HepG2 (cell line): Measurements from ENCODE around the gene CAMTA2. TPM values are rescaled to one million over a fixed set of nuclear protein-coding genes. Genes with fewer than 3 reads are reported as not detected.

Experiments used
- DMTF1 ChIP-seq: sonication (generic); formaldehyde crosslinking; IDR thresholded peaks from 2 replicates; pipeline ENCODE4 v1.4.0; 2020; ENCODE audit warnings: mild to moderate bottlenecking, missing genetic modification reagents
- DZIP1 ChIP-seq: sonication (generic); formaldehyde crosslinking; IDR thresholded peaks from 2 replicates; pipeline ENCODE4 v1.5.0; 2020; ENCODE audit warnings: mild to moderate bottlenecking, missing genetic modification reagents
- FOXC1 ChIP-seq: sonication (generic); formaldehyde crosslinking; IDR thresholded peaks from 2 replicates; pipeline ENCODE4 v1.8.0; 2022; ENCODE audit warnings: mild to moderate bottlenecking, missing genetic modification reagents, borderline replicate concordance
- GABPB1 ChIP-seq: IDR thresholded peaks from 2 replicates; pipeline ENCODE4 v1.6.1; 2016; ENCODE audit warnings: mild to moderate bottlenecking, missing genetic modification reagents, moderate library complexity, missing compliant biosample characterization
- HOXA3 ChIP-seq: sonication (generic); formaldehyde crosslinking; IDR thresholded peaks from 2 replicates; pipeline ENCODE4 v1.5.0; 2020; ENCODE audit warnings: missing genetic modification reagents
- IKZF4 ChIP-seq: sonication (generic); formaldehyde crosslinking; IDR thresholded peaks from 2 replicates; pipeline ENCODE4 v1.5.1; 2020; ENCODE audit warnings: borderline replicate concordance, mild to moderate bottlenecking, low read depth, missing genetic modification reagents; ENCODE audit errors: not compliant biosample characterization
- IRF2 ChIP-seq: IDR thresholded peaks from 2 replicates; pipeline ENCODE4 v1.6.1; 2018; ENCODE audit warnings: missing genetic modification reagents, missing compliant biosample characterization
- KDM2A ChIP-seq: sonication (generic); formaldehyde crosslinking; IDR thresholded peaks from 2 replicates; pipeline ENCODE4 v1.4.0; 2020; ENCODE audit warnings: low read depth, missing genetic modification reagents, borderline replicate concordance
- MED1 ChIP-seq: sonication (generic); formaldehyde crosslinking; IDR thresholded peaks from 2 replicates; pipeline ENCODE4 v1.4.0; 2020; ENCODE audit warnings: missing genetic modification reagents
- NFE2L1 ChIP-seq: sonication (generic); formaldehyde crosslinking; IDR thresholded peaks from 2 replicates; pipeline ENCODE4 v1.4.0; 2020; ENCODE audit warnings: missing genetic modification reagents, mild to moderate bottlenecking, borderline replicate concordance
- SALL1 ChIP-seq: sonication (generic); formaldehyde crosslinking; IDR thresholded peaks from 2 replicates; pipeline ENCODE4 v1.8.0; 2022; ENCODE audit warnings: mild to moderate bottlenecking, missing genetic modification reagents
- SMC3 ChIP-seq: IDR thresholded peaks from 2 replicates; pipeline ENCODE4 v1.6.1; 2011; ENCODE audit warnings: low read length, improper control_type of control experiment
- TBP ChIP-seq: sonication (generic); formaldehyde crosslinking; IDR thresholded peaks from 2 replicates; pipeline ENCODE4 v1.5.0; 2020; ENCODE audit warnings: missing genetic modification reagents
- THAP11 ChIP-seq: IDR thresholded peaks from 2 replicates; pipeline ENCODE4 v1.6.1; 2016; ENCODE audit warnings: missing biosample characterization, missing genetic modification reagents
- TOPORS ChIP-seq: sonication (generic); formaldehyde crosslinking; IDR thresholded peaks from 2 replicates; pipeline ENCODE4 v1.8.0; 2023; ENCODE audit warnings: mild to moderate bottlenecking, missing genetic modification reagents
- ZNF124 ChIP-seq: sonication (generic); formaldehyde crosslinking; IDR thresholded peaks from 2 replicates; pipeline ENCODE4 v1.4.0; 2020; ENCODE audit warnings: missing genetic modification reagents
- ZNF331 ChIP-seq: sonication (generic); formaldehyde crosslinking; IDR thresholded peaks from 2 replicates; pipeline ENCODE4 v1.4.0; 2020; ENCODE audit warnings: missing genetic modification reagents
- ZSCAN12 ChIP-seq: sonication (generic); formaldehyde crosslinking; IDR thresholded peaks from 2 replicates; pipeline ENCODE4 v1.9.0; 2021; ENCODE audit warnings: mild to moderate bottlenecking, missing genetic modification reagents
- polyA plus RNA-seq, 8 experiments: library from polyadenylated mRNA; depleted of rRNA in 3 of 8; stranded (reverse) in 7 of 8; unstranded in 1 of 8; fragments of >200 nt; fragmentation: Illumina TruSeq in 4 of 8; extraction: Trizol in 4 of 8; gene quantifications; 2 replicates each; pipeline versions ENCODE4 v1.2.1 to v1.2.3, GENCODE V29; 2011 to 2016; ENCODE audit warnings: low read depth in 4 of 8, missing spikeins in 1 of 8, mixed read lengths in 1 of 8; ENCODE audit not compliant: insufficient read depth in 1 of 8
- total RNA-seq, 5 experiments: library from RNA; depleted of rRNA; stranded (reverse); fragments of >200 nt; fragmentation: Illumina TruSeq; extraction: Trizol; gene quantifications; 2 replicates each; pipeline ENCODE4 v1.2.3, GENCODE V29; 2016; ENCODE audit warnings: low read depth in 1 of 5
- TF ChIP-seq, protein P1 (sequence below): sonication (generic); formaldehyde crosslinking; IDR thresholded peaks from 2 replicates; pipeline ENCODE4 v1.8.0; 2022; ENCODE audit warnings: mild to moderate bottlenecking, missing genetic modification reagents, borderline replicate concordance
- TF ChIP-seq, protein P2 (sequence below): sonication (generic); formaldehyde crosslinking; IDR thresholded peaks from 2 replicates; pipeline ENCODE4 v1.5.0; 2020; ENCODE audit warnings: missing genetic modification reagents
- TF ChIP-seq, protein P3 (sequence below): sonication (generic); formaldehyde crosslinking; IDR thresholded peaks from 2 replicates; pipeline ENCODE4 v1.5.1; 2020; ENCODE audit warnings: missing genetic modification reagents, mild to moderate bottlenecking, borderline replicate concordance

The CAMTA2 gene
- total and polyA plus RNA-seq, 2 of the 13 experiments (the other 11 are each of a cell fraction or from before 2014, with no cell fraction given): 4.1 to 7.1 TPM

DNA sequence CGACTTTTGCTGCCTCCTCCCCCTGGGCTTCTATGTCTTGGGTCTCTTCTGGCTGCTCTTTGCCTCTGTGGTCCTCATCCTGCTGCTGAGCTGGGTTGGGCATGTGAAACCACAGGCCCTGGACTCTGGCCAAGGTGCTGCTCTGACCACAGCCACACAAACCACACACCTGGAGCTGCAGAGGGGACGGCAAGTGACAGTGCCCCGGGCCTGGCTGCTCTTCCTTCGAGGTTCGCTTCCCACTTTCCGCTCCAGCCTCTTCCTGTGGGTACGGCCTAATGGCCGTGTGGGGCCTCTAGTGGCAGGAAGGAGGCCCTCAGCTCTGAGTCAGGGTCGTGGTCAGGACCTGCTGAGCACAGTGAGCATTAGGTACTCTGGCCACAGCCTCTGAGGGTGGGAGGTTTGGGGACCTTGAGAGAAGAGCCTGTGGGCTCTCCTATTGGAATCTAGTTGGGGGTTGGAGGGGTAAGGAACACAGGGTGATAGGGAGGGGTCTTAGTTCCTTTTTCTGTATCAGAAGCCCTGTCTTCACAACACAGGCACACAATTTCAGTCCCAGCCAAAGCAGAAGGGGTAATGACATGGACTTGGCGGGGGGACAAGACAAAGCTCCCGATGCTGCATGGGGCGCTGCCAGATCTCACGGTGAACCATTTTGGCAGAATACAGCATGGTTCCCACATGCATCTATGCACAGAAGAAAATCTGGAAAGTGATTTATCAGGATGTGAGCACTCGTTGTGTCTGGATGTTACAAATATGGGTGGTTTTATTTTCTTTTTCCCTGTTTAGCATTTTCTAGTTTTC is 53.1 kb downstream of the CAMTA2 start (continued):
- TF ChIP-seq GABPB1 (peak; percentile 44), KDM2A (CRISPR knock-in tag) (peak; percentile 84), FOXC1 (no peak), IRF2 (CRISPR knock-in tag) (peak; percentile 51; the same call in 1 of the 2 replicates), THAP11 (CRISPR knock-in tag) (peak; percentile 50), SMC3 (peak; percentile 32), IKZF4 (CRISPR knock-in tag) (no peak), HOXA3 (CRISPR knock-in tag) (peak; percentile 49; the same call in 1 of the 2 replicates), ZSCAN12 (CRISPR knock-in tag) (no peak), DZIP1 (CRISPR knock-in tag) (0 out of 2 replicates have a peak, but pooled peaks have one; percentile 31), TBP (CRISPR knock-in tag) (no peak), ZNF124 (CRISPR knock-in tag) (no peak), DMTF1 (CRISPR knock-in tag) (no peak), SALL1 (CRISPR knock-in tag) (peak; percentile 51; the same call in 1 of the 2 replicates), MED1 (peak; percentile 9; the same call in 1 of the 2 replicates), TOPORS (CRISPR knock-in tag) (no peak), ZNF331 (CRISPR knock-in tag) (0 out of 2 replicates have a peak, but pooled peaks have one; percentile 38), NFE2L1 (CRISPR knock-in tag) (no peak)
- TF ChIP-seq, protein P1, sequence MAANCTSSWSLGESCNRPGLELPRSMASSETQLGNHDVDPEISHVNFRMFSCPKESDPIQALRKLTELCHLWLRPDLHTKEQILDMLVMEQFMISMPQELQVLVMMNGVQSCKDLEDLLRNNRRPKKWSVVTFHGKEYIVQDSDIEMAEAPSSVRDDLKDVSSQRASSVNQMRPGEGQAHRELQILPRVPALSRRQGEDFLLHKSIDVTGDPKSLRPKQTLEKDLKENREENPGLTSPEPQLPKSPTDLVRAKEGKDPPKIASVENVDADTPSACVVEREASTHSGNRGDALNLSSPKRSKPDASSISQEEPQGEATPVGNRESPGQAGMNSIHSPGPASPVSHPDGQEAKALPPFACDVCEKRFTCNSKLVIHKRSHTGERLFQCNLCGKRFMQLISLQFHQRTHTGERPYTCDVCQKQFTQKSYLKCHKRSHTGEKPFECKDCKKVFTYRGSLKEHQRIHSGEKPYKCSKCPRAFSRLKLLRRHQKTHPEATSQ (CRISPR knock-in tag): no peak
- TF ChIP-seq, protein P2, sequence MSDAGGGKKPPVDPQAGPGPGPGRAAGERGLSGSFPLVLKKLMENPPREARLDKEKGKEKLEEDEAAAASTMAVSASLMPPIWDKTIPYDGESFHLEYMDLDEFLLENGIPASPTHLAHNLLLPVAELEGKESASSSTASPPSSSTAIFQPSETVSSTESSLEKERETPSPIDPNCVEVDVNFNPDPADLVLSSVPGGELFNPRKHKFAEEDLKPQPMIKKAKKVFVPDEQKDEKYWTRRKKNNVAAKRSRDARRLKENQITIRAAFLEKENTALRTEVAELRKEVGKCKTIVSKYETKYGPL: no peak
- TF ChIP-seq, protein P3, sequence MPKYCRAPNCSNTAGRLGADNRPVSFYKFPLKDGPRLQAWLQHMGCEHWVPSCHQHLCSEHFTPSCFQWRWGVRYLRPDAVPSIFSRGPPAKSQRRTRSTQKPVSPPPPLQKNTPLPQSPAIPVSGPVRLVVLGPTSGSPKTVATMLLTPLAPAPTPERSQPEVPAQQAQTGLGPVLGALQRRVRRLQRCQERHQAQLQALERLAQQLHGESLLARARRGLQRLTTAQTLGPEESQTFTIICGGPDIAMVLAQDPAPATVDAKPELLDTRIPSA (CRISPR knock-in tag): no peak
